Neural progenitor cell (in vitro differentiated cells): ENCODE measurements around the gene RAPGEF4.

Source experiments
- CTCF ChIP-seq: fragments of 200-600 bp; sonication (generic); IDR thresholded peaks from 2 replicates; pipeline ENCODE4 v1.5.1; 2017; ENCODE audit warnings: antibody characterized with exemption, mild to moderate bottlenecking
- EZH2 ChIP-seq: fragments of 200-600 bp; sonication (generic); IDR thresholded peaks from 2 replicates; pipeline ENCODE4 v1.6.1; 2017; ENCODE audit warnings: antibody characterized with exemption, mild to moderate bottlenecking, moderate library complexity

- TF ChIP-seq CTCF (no peak), EZH2 (no peak)
Observed at GRCh38 chr2:172713365-172713875, 22.2 kb upstream of the RAPGEF4 start.
